Glomerular endothelial cell (primary cell): ENCODE data around the gene SRA1. TPM values are rescaled to one million over a fixed set of nuclear protein-coding genes. Genes with fewer than 3 reads are reported as not detected.
"Not testable (repeated sequence)": the region's sequence is repeated elsewhere in the genome, so short reads cannot be mapped to it uniquely, and the experiment has no call there.

Source experiments
- DNase-seq: peaks from one replicate; pipeline ENCODE4 v3.0.0-alpha.2; 2011; ENCODE audit warnings: low read depth, low spot score; ENCODE audit errors: extremely low read depth
- total RNA-seq: library from RNA; depleted of rRNA; stranded (reverse); fragments of >200 nt; gene quantifications from 2 replicates; pipeline ENCODE4 v1.2.3, GENCODE V29; 2015

SRA1 gene
- total RNA-seq = 24.3 and 38.4 TPM in 2 replicates

GRCh38 chr5:140557136-140557805, at the start of gene SRA1:
Gene SRA1, minus strand, starts transcription at chr5:140557473. Its CDS starts 21 bp downstream, at chr5:140557452.
- DNase-seq = no peak

GRCh38 chr5:140607031-140607430, 49.8 kb upstream of the SRA1 start:
- no peak for DNase-seq

GRCh38 chr5:140605879-140606278, 48.6 kb upstream of the SRA1 start:
- no peak for DNase-seq

GRCh38 chr5:140603734-140604133, 46.5 kb upstream of the SRA1 start:
- no peak for DNase-seq

GRCh38 chr5:140603446-140603698, 46.1 kb upstream of the SRA1 start:
- DNase-seq = not testable (repeated sequence)

- no peak for DNase-seq
Measured at GRCh38 chr5:140602147-140602546, 44.9 kb upstream of the SRA1 start.

GRCh38 chr5:140600096-140600495, 42.8 kb upstream of the SRA1 start:
- DNase-seq = no peak

- no peak for DNase-seq
Measured at GRCh38 chr5:140598836-140599235, 41.6 kb upstream of the SRA1 start.

- DNase-seq = no peak
Measured at GRCh38 chr5:140596321-140596741, 39.1 kb upstream of the SRA1 start.

GRCh38 chr5:140595538-140596300, 38.4 kb upstream of the SRA1 start:
- DNase-seq = no peak

GRCh38 chr5:140594169-140594568, 36.9 kb upstream of the SRA1 start:
- DNase-seq = no peak

GRCh38 chr5:140593070-140593469, 35.8 kb upstream of the SRA1 start:
- not testable (repeated sequence) for DNase-seq

- DNase-seq = no peak
Measured at GRCh38 chr5:140591747-140592372, 34.6 kb upstream of the SRA1 start.

- DNase-seq = no peak
Measured at GRCh38 chr5:140590861-140591260, 33.6 kb upstream of the SRA1 start.

GRCh38 chr5:140588311-140589070, 31.2 kb upstream of the SRA1 start:
- DNase-seq = no peak

- DNase-seq = no peak
Measured at GRCh38 chr5:140587495-140587894, 30.2 kb upstream of the SRA1 start.

- DNase-seq = not testable (repeated sequence)
Measured at GRCh38 chr5:140579188-140579747, 22.0 kb upstream of the SRA1 start.

- no peak for DNase-seq
Measured at GRCh38 chr5:140576776-140577201, 19.5 kb upstream of the SRA1 start.

GRCh38 chr5:140575309-140575708, 18.0 kb upstream of the SRA1 start:
- DNase-seq = no peak

GRCh38 chr5:140574165-140574564, 16.9 kb upstream of the SRA1 start:
- DNase-seq = no peak

GRCh38 chr5:140573683-140574082, 16.4 kb upstream of the SRA1 start:
- DNase-seq = no peak
